Astrocyte (in vitro differentiated cells and primary cell): ENCODE data around the gene TKT. TPM values are rescaled to one million over a fixed set of nuclear protein-coding genes. Genes with fewer than 3 reads are reported as not detected.

Source experiments
- DNase-seq: peaks from one replicate; pipeline ENCODE4 v3.0.0-alpha.2; 2010; ENCODE audit warnings: low read depth
- FAIRE-seq: peaks from 2 replicates; lab custom pipeline; 2011; peaks lifted over from hg19 to GRCh38; lab: Jason Lieb, UNC
- H2AFZ ChIP-seq: 2 replicates; pipeline ENCODE4 v1.6.0; 2012; ENCODE audit warnings: low read depth, low read length, inconsistent platforms
- H3K27ac ChIP-seq: 2 replicates; pipeline ENCODE4 v1.5.1; 2011; ENCODE audit warnings: low read depth, low read length, inconsistent platforms
- H3K27me3 ChIP-seq: 2 replicates; pipeline ENCODE4 v1.6.0; 2011; ENCODE audit warnings: low read length, inconsistent platforms; ENCODE audit not compliant: insufficient read depth
- H3K36me3 ChIP-seq: 2 replicates; pipeline ENCODE4 v1.5.1; 2011; ENCODE audit warnings: low read length, inconsistent platforms; ENCODE audit not compliant: insufficient read depth
- H3K4me1 ChIP-seq: 2 replicates; pipeline ENCODE4 v1.5.1; 2011; ENCODE audit warnings: low read length, inconsistent platforms; ENCODE audit not compliant: insufficient read depth
- H3K4me2 ChIP-seq: 2 replicates; pipeline ENCODE4 v1.6.0; 2012; ENCODE audit warnings: low read length, inconsistent platforms
- H3K4me3 ChIP-seq: 2 replicates; pipeline ENCODE4 v1.5.1; 2011; ENCODE audit warnings: low read depth, mild to moderate bottlenecking, low read length, inconsistent platforms; ENCODE audit not compliant: insufficient read depth
- H3K79me2 ChIP-seq: 2 replicates; pipeline ENCODE4 v1.6.0; 2012; ENCODE audit warnings: mild to moderate bottlenecking, low read length, inconsistent platforms; ENCODE audit not compliant: insufficient read depth
- H3K9ac ChIP-seq: 2 replicates; pipeline ENCODE4 v1.6.0; 2012; ENCODE audit warnings: mild to moderate bottlenecking, low read length, inconsistent platforms
- H3K9me3 ChIP-seq: 2 replicates; pipeline ENCODE4 v1.5.1; 2012; ENCODE audit warnings: low read depth, mild to moderate bottlenecking, low read length, inconsistent platforms; ENCODE audit not compliant: insufficient read depth
- H4K20me1 ChIP-seq: 2 replicates; pipeline ENCODE4 v1.6.0; 2012; ENCODE audit warnings: low read length, inconsistent platforms; ENCODE audit not compliant: insufficient read depth
- H3K27ac Mint-ChIP-seq: one replicate; pipeline ENCODE4 v1.8.0; 2021; ENCODE audit warnings: mild to moderate bottlenecking, mixed read lengths; ENCODE audit not compliant: unreplicated experiment
- H3K27me3 Mint-ChIP-seq: one replicate; pipeline ENCODE4 v1.8.0; 2021; ENCODE audit warnings: low read depth, mixed read lengths; ENCODE audit not compliant: unreplicated experiment
- H3K36me3 Mint-ChIP-seq: one replicate; pipeline ENCODE4 v1.8.0; 2021; ENCODE audit warnings: low read depth, mixed read lengths; ENCODE audit not compliant: unreplicated experiment
- H3K4me1 Mint-ChIP-seq: one replicate; pipeline ENCODE4 v1.8.0; 2021; ENCODE audit warnings: low read depth, mixed read lengths; ENCODE audit not compliant: unreplicated experiment
- H3K4me3 Mint-ChIP-seq: one replicate; pipeline ENCODE4 v1.8.0; 2021; ENCODE audit warnings: mild to moderate bottlenecking, moderate library complexity, mixed read lengths; ENCODE audit not compliant: unreplicated experiment
- H3K9me3 Mint-ChIP-seq: one replicate; pipeline ENCODE4 v1.8.0; 2021; ENCODE audit warnings: mild to moderate bottlenecking, mixed read lengths; ENCODE audit not compliant: unreplicated experiment
- EZH2 ChIP-seq: IDR thresholded peaks from 2 replicates; pipeline ENCODE4 v1.6.1; 2012; ENCODE audit warnings: mild to moderate bottlenecking, low read length, inconsistent platforms; ENCODE audit not compliant: insufficient read depth
- total RNA-seq: library from RNA; stranded (reverse); gene quantifications from 2 replicates; pipeline ENCODE4 v1.2.1, GENCODE V29; 2021
- TF ChIP-seq, protein P1 (sequence below): IDR thresholded peaks from 2 replicates; pipeline ENCODE4 v1.5.1; 2011; ENCODE audit warnings: low read depth, mild to moderate bottlenecking, inconsistent platforms, low read length, moderate library complexity; ENCODE audit not compliant: insufficient read depth

Gene TKT
- total RNA-seq, 1 donor from 2014 or later = 318 TPM

DNA sequence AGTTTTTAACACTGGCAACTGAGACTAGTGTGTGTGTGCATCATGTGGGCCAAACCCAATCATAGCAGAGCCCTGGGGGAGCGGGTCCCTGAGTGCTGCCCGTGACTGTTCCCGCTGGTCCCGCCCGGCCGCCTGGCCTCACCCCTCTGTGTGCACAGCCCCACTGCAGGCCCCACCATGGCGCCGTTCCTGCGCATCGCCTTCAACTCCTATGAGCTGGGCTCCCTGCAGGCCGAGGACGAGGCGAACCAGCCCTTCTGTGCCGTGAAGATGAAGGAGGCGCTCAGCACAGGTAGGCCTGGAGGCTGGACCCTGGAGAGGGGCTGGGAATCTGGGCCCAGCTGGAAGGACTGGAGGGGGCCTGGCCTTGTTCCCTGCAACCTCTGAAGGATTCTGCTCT is 77.6 kb downstream of the TKT start:
- Histone ChIP-seq H3K9ac (no peak overlapping the region), H3K27ac (no peak overlapping the region), H3K36me3 (no peaks in the 10 kb centered on the region), H3K9me3 (no peaks in the 10 kb centered on the region), H3K4me1 (peaks cover 2% of the 10 kb centered on the region), H3K79me2 (peaks cover 5% of the 10 kb centered on the region), H3K4me2 (no peak overlapping the region), H3K4me3 (no peak overlapping the region), H4K20me1 (peaks cover 28% of the 10 kb centered on the region), H2AFZ (no peak overlapping the region), H3K27me3 (no peaks in the 10 kb centered on the region)
- peaks cover 13% of the 10 kb centered on the region for H3K36me3 Mint-ChIP-seq
- no peaks in the 10 kb centered on the region for H3K27me3 Mint-ChIP-seq
- TF ChIP-seq, protein P1, sequence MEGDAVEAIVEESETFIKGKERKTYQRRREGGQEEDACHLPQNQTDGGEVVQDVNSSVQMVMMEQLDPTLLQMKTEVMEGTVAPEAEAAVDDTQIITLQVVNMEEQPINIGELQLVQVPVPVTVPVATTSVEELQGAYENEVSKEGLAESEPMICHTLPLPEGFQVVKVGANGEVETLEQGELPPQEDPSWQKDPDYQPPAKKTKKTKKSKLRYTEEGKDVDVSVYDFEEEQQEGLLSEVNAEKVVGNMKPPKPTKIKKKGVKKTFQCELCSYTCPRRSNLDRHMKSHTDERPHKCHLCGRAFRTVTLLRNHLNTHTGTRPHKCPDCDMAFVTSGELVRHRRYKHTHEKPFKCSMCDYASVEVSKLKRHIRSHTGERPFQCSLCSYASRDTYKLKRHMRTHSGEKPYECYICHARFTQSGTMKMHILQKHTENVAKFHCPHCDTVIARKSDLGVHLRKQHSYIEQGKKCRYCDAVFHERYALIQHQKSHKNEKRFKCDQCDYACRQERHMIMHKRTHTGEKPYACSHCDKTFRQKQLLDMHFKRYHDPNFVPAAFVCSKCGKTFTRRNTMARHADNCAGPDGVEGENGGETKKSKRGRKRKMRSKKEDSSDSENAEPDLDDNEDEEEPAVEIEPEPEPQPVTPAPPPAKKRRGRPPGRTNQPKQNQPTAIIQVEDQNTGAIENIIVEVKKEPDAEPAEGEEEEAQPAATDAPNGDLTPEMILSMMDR = no peak
- TF ChIP-seq EZH2 = no peak
- no peak overlapping the region for H3K27ac Mint-ChIP-seq
- no peaks in the 10 kb centered on the region for H3K9me3 Mint-ChIP-seq
- peaks cover 7% of the 10 kb centered on the region for H3K4me1 Mint-ChIP-seq
- no peak overlapping the region for H3K4me3 Mint-ChIP-seq
- FAIRE-seq (no peak), DNase-seq (no peak)

DNA sequence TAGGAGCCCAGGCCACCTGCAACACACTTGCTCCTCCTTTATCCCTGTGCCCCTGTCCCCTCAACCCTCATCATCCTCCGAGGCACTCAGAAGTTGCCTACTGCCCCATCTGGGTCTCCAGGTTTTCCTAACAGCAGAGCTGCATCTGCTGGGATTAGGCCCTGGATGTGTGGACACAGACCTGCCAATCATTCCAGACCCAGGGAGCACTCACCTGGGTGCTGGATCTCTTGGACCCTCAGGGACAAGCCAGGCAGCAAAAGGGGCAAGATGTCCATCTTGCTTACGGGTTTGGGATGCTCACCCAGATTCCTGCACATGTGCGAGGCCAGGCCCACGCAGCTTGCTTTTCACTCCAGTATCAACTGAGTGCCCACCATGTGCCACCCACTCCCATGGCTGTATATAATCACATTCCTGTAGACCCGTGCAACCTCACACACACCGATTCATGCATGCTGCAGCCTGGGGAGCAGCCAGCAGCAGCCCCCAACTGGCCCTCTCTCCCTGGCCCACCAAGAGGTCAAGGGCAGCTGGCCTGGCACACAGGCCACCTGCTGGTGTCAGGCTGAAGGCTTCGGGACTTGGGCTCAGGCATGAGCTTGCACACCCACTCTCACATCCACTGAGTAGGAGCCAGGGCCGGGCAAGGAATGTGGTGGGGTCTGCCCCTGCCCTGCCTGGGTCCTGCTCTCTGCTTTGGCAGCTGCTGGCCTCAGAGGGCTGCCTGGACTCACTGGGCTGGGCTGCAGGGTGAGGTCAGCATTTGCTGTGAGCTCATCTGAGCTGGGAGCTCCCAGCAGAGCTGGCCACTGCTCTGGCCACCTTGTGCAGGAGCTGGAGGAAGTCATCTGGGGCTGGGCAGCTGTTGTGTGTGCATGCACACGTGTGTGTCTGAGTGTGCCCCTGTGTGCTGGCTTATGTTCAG is 79.9 kb downstream of the TKT start:
- Histone ChIP-seq H2AFZ (no peak overlapping the region), H3K9me3 (no peaks in the 10 kb centered on the region), H4K20me1 (peaks cover 43% of the 10 kb centered on the region), H3K36me3 (no peaks in the 10 kb centered on the region), H3K79me2 (peaks cover 8% of the 10 kb centered on the region), H3K4me1 (peaks cover 2% of the 10 kb centered on the region), H3K4me2 (no peak overlapping the region), H3K27ac (no peak overlapping the region), H3K9ac (no peak overlapping the region), H3K27me3 (no peaks in the 10 kb centered on the region), H3K4me3 (no peak overlapping the region)
- TF ChIP-seq, protein P1 = no peak
- no peak for TF ChIP-seq EZH2
- Mint-ChIP-seq H3K36me3 (peaks cover 12% of the 10 kb centered on the region), H3K4me3 (no peak overlapping the region), H3K9me3 (no peaks in the 10 kb centered on the region), H3K27me3 (no peaks in the 10 kb centered on the region), H3K4me1 (peaks cover 14% of the 10 kb centered on the region), H3K27ac (no peak overlapping the region)
- DNase-seq (no peak), FAIRE-seq (no peak)

Other genes starting within 250 kb of the TKT start
- 3.2 and 5.5 TPM in 2 replicates for gene SFMBT1, start 209.9 kb downstream of the TKT start, total RNA-seq
- 19.2 and 23.0 TPM in 2 replicates for gene RFT1, start 125.6 kb downstream of the TKT start, total RNA-seq
- 25.4 and 28.8 TPM in 2 replicates for gene PRKCD, start 94.8 kb downstream of the TKT start, total RNA-seq
- gene DCP1A, start 91.5 kb upstream of the TKT start, total RNA-seq = 24.9 and 25.0 TPM in 2 replicates
- gene CACNA1D, start 238.6 kb upstream of the TKT start, total RNA-seq = 0.41 and 0.55 TPM in 2 replicates